ENCODE measurements around the gene MEIS1. TPM values are rescaled to one million over a fixed set of nuclear protein-coding genes. Genes with fewer than 3 reads are reported as not detected.

The MEIS1 gene
- total RNA-seq, 1 donor from 2014 or later: 3.4 TPM

DNA sequence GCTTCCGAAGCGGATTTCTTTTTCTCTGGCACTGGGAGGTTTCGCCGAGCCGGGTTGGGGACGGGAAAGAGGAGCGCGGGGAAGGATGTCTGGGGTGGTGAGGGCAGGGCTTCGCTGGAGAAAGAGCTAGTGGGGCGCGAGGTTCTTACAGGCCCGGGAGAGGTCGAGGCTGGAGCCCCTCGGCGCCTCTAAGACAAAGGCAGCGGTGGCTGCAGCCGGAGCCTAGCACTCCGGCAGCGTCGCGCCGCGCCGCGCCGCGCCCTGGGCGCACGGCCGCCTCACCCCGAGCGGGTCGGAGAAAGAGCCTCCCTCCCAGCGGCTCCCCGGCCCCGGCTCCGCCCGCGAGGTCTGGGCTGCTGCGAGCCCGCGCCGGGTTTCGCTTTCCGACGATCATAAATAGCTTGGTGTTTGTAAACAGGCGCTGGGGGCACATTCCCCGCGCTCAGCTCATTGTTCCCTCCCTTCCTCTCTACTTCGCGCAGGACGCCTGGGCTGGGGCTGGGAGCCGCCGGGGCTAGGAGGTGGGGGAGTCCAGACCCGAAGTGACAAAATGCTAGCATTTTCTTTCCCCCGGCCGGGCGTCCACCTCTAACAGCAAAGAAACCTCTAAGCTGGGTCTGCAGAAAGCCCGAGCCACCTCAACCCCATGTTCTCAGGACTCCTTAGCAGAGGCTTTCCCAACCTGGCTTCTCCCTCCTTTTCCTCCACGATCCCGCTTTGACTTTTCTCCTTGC, 813 bp upstream of the MEIS1 start:
- Histone ChIP-seq H3K4me3 (ENCODE audit: insufficient read depth, low read depth, low read length) (peak overlapping the region; percentile 77), H3K36me3 (ENCODE audit: insufficient read depth, low read length) (no peaks in the 10 kb centered on the region), H3K79me2 (ENCODE audit: insufficient read depth, low read length) (peaks cover 40% of the 10 kb centered on the region), H3K27ac (ENCODE audit: low read depth, low read length) (peak overlapping the region; percentile 86), H3K9ac (ENCODE audit: low read length) (peak overlapping the region; percentile 94), H3K4me1 (ENCODE audit: insufficient read depth, low read length) (peaks cover 7% of the 10 kb centered on the region), H3K9me3 (ENCODE audit: insufficient read depth, low read depth, low read length) (no peaks in the 10 kb centered on the region), H3K27me3 (ENCODE audit: insufficient read depth, low read length) (peaks cover 16% of the 10 kb centered on the region), H3K4me2 (ENCODE audit: low read length) (peak overlapping the region; percentile 99), H4K20me1 (ENCODE audit: insufficient read depth, low read length) (no peaks in the 10 kb centered on the region), H2AFZ (ENCODE audit: low read depth, low read length) (peak overlapping the region; percentile 89)
- DNase-seq (ENCODE audit: low read depth) (peak; percentile 63), FAIRE-seq (no peak)
- H3K27ac Mint-ChIP-seq (ENCODE audit: unreplicated experiment): peak overlapping the region; percentile 68
- no peaks in the 10 kb centered on the region for H3K36me3 Mint-ChIP-seq (ENCODE audit: low read depth, unreplicated experiment)
- peak overlapping the region; percentile 95 for H3K4me3 Mint-ChIP-seq (ENCODE audit: unreplicated experiment)
- H3K9me3 Mint-ChIP-seq (ENCODE audit: unreplicated experiment): no peaks in the 10 kb centered on the region
- no peak for TF ChIP-seq EZH2 (IDR thresholded peaks at IDR 0.05; ENCODE audit: insufficient read depth, low read length)
- TF ChIP-seq, protein P1, sequence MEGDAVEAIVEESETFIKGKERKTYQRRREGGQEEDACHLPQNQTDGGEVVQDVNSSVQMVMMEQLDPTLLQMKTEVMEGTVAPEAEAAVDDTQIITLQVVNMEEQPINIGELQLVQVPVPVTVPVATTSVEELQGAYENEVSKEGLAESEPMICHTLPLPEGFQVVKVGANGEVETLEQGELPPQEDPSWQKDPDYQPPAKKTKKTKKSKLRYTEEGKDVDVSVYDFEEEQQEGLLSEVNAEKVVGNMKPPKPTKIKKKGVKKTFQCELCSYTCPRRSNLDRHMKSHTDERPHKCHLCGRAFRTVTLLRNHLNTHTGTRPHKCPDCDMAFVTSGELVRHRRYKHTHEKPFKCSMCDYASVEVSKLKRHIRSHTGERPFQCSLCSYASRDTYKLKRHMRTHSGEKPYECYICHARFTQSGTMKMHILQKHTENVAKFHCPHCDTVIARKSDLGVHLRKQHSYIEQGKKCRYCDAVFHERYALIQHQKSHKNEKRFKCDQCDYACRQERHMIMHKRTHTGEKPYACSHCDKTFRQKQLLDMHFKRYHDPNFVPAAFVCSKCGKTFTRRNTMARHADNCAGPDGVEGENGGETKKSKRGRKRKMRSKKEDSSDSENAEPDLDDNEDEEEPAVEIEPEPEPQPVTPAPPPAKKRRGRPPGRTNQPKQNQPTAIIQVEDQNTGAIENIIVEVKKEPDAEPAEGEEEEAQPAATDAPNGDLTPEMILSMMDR (IDR thresholded peaks at IDR 0.05; ENCODE audit: insufficient read depth, low read depth, low read length): no peak
- peaks cover 62% of the 10 kb centered on the region for H3K27me3 Mint-ChIP-seq (ENCODE audit: low read depth, unreplicated experiment)
- no peaks in the 10 kb centered on the region for H3K4me1 Mint-ChIP-seq (ENCODE audit: low read depth, unreplicated experiment)

DNA sequence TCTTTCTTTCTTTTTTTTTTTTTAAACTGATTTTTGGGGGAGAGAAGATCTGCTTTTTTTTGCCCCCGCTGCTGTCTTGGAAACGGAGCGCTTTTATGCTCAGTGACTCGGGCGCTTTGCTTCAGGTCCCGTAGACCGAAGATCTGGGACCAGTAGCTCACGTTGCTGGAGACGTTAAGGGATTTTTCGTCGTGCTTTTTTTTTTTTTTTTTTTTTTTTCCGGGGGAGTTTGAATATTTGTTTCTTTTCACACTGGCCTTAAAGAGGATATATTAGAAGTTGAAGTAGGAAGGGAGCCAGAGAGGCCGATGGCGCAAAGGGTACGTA, 587 bp downstream of the MEIS1 start:
- Histone ChIP-seq H3K27ac (ENCODE audit: low read depth, low read length) (peak overlapping the region; percentile 86), H3K4me3 (ENCODE audit: insufficient read depth, low read depth, low read length) (peak overlapping the region; percentile 77), H3K27me3 (ENCODE audit: insufficient read depth, low read length) (peaks cover 11% of the 10 kb centered on the region), H3K36me3 (ENCODE audit: insufficient read depth, low read length) (no peaks in the 10 kb centered on the region), H2AFZ (ENCODE audit: low read depth, low read length) (peak overlapping the region; percentile 89), H3K4me2 (ENCODE audit: low read length) (peak overlapping the region; percentile 99), H3K9ac (ENCODE audit: low read length) (peak overlapping the region; percentile 94), H3K4me1 (ENCODE audit: insufficient read depth, low read length) (peaks cover 7% of the 10 kb centered on the region), H3K9me3 (ENCODE audit: insufficient read depth, low read depth, low read length) (no peaks in the 10 kb centered on the region), H3K79me2 (ENCODE audit: insufficient read depth, low read length) (peaks cover 53% of the 10 kb centered on the region), H4K20me1 (ENCODE audit: insufficient read depth, low read length) (no peaks in the 10 kb centered on the region)
- H3K4me1 Mint-ChIP-seq (ENCODE audit: low read depth, unreplicated experiment): peaks cover 2% of the 10 kb centered on the region
- H3K27ac Mint-ChIP-seq (ENCODE audit: unreplicated experiment): peak overlapping the region; percentile 67
- no peaks in the 10 kb centered on the region for H3K36me3 Mint-ChIP-seq (ENCODE audit: low read depth, unreplicated experiment)
- H3K9me3 Mint-ChIP-seq (ENCODE audit: unreplicated experiment): peaks cover 7% of the 10 kb centered on the region
- FAIRE-seq: no peak
- DNase-seq (ENCODE audit: low read depth): no peak
- no peak for TF ChIP-seq EZH2 (IDR thresholded peaks at IDR 0.05; ENCODE audit: insufficient read depth, low read length)
- TF ChIP-seq, protein P1 (IDR thresholded peaks at IDR 0.05; ENCODE audit: insufficient read depth, low read depth, low read length): no peak
- peaks cover 66% of the 10 kb centered on the region for H3K27me3 Mint-ChIP-seq (ENCODE audit: low read depth, unreplicated experiment)
- peak overlapping the region; percentile 94 for H3K4me3 Mint-ChIP-seq (ENCODE audit: unreplicated experiment)

DNA sequence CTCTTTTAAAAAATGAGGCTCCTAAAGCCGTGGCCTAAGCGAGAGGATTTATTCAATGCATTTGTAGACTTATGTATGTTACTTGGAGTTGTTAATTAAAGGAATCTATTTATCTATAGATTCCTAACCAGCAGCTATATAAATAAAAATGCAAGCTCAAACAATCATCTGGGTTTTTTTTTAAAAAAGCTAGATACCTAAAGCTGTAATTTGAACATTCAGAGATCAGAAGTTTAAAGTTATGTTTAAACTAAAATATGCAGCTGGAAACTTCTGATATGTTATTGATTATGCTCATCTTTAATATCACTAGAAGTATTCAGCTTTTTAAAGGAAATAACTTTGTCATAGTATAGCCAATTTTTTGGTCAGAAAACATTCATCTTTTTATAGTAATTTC, 1.0 kb downstream of the MEIS1 start:
- no peaks in the 10 kb centered on the region for H3K36me3 ChIP-seq (ENCODE audit: insufficient read depth, low read length)
- peaks cover 66% of the 10 kb centered on the region for H3K27me3 Mint-ChIP-seq (ENCODE audit: low read depth, unreplicated experiment)
- peak overlapping the region; percentile 94 for H3K9ac ChIP-seq (ENCODE audit: low read length)
- H3K4me1 Mint-ChIP-seq (ENCODE audit: low read depth, unreplicated experiment): peaks cover 2% of the 10 kb centered on the region
- H3K27ac Mint-ChIP-seq (ENCODE audit: unreplicated experiment): no peak overlapping the region
- peaks cover 57% of the 10 kb centered on the region for H3K79me2 ChIP-seq (ENCODE audit: insufficient read depth, low read length)
- peak overlapping the region; percentile 94 for H3K4me3 Mint-ChIP-seq (ENCODE audit: unreplicated experiment)
- no peaks in the 10 kb centered on the region for H3K36me3 Mint-ChIP-seq (ENCODE audit: low read depth, unreplicated experiment)
- H3K4me1 ChIP-seq (ENCODE audit: insufficient read depth, low read length): peaks cover 11% of the 10 kb centered on the region
- no peak overlapping the region for H2AFZ ChIP-seq (ENCODE audit: low read depth, low read length)
- H3K4me2 ChIP-seq (ENCODE audit: low read length): peak overlapping the region; percentile 99
- H3K9me3 ChIP-seq (ENCODE audit: insufficient read depth, low read depth, low read length): no peaks in the 10 kb centered on the region
- peaks cover 7% of the 10 kb centered on the region for H3K27me3 ChIP-seq (ENCODE audit: insufficient read depth, low read length)
- H4K20me1 ChIP-seq (ENCODE audit: insufficient read depth, low read length): no peaks in the 10 kb centered on the region
- peak overlapping the region; percentile 86 for H3K27ac ChIP-seq (ENCODE audit: low read depth, low read length)
- peaks cover 7% of the 10 kb centered on the region for H3K9me3 Mint-ChIP-seq (ENCODE audit: unreplicated experiment)
- TF ChIP-seq, protein P1 (IDR thresholded peaks at IDR 0.05; ENCODE audit: insufficient read depth, low read depth, low read length): no peak
- peak overlapping the region; percentile 77 for H3K4me3 ChIP-seq (ENCODE audit: insufficient read depth, low read depth, low read length)
- DNase-seq (ENCODE audit: low read depth) (no peak), FAIRE-seq (no peak)

Data from astrocyte (in vitro differentiated cells and primary cell).